Panc1 (cell line): Measurements from ENCODE around the gene BAIAP2L2. TPM values are rescaled to one million over a fixed set of nuclear protein-coding genes. Genes with fewer than 3 reads are reported as not detected.
A peak's percentile ranks its signal among the peaks of the same experiment; 100 is the strongest.

Experiments used
- ATAC-seq: fragments of 200-7000 bp; cut with Tn5 transposase; 2 replicates; pipeline ENCODE4 v1.9.1; 2020; ENCODE audit warnings: mild to moderate bottlenecking, moderate library complexity
- BruUV-seq: library from RNA; stranded (reverse); fragments of 400-500 nt; replicated peaks from 2 replicates; lab custom pipeline; 2021; lab: Mats Ljungman, UMichigan
- CTCF ChIA-PET: fragments of 300-600 bp; sonication (Branson Sonifier 250); formaldehyde crosslinking; loops from one replicate; lab custom pipeline; 2022; ENCODE audit warnings: antibody characterized with exemption; lab: Charles Lee
- POLR2A ChIA-PET: fragments of 300-600 bp; sonication (Branson Sonifier 250); formaldehyde crosslinking; loops from one replicate; lab custom pipeline; 2022; ENCODE audit warnings: antibody characterized with exemption; lab: Charles Lee
- DNase-seq: peaks from one replicate; pipeline ENCODE4 v3.0.0-alpha.2; 2010; ENCODE audit warnings: low read depth, low spot score
- H3K27ac ChIP-seq: 2 replicates; pipeline ENCODE4 v1.5.1; 2011; ENCODE audit warnings: mild to moderate bottlenecking, low read length, inconsistent platforms
- H3K27me3 ChIP-seq: fragments of 200-500 bp; sonication (Bioruptor generic); 2 replicates; pipeline ENCODE4 v1.6.0; 2014; ENCODE audit warnings: low read length, inconsistent platforms; ENCODE audit not compliant: control insufficient read depth, insufficient read depth
- H3K36me3 ChIP-seq: fragments of 200-500 bp; sonication (Bioruptor generic); 2 replicates; pipeline ENCODE4 v1.5.1; 2014; ENCODE audit warnings: inconsistent platforms, mild to moderate bottlenecking, low read length, moderate library complexity; ENCODE audit not compliant: control insufficient read depth, insufficient read depth
- H3K4me1 ChIP-seq: 2 replicates; pipeline ENCODE4 v1.5.1; 2011; ENCODE audit warnings: inconsistent platforms, mild to moderate bottlenecking, low read length, moderate library complexity; ENCODE audit not compliant: control insufficient read depth, insufficient read depth
- H3K4me3 ChIP-seq, 2 experiments: 2 replicates each; pipeline ENCODE4 v1.5.1; 2011 to 2012; ENCODE audit warnings: low read depth in 2 of 2, low read length in 2 of 2, mild to moderate bottlenecking in 2 of 2, inconsistent platforms in 1 of 2, moderate library complexity in 1 of 2
- H3K9me3 ChIP-seq: fragments of 200-500 bp; sonication (Bioruptor generic); 2 replicates; pipeline ENCODE4 v1.5.1; 2014; ENCODE audit warnings: low read depth, mild to moderate bottlenecking, inconsistent platforms, low read length, moderate library complexity; ENCODE audit not compliant: control insufficient read depth, insufficient read depth
- CTCF ChIP-seq: fragments of 450-650 bp; IDR thresholded peaks from 2 replicates; pipeline ENCODE4 v1.5.1; 2017; ENCODE audit warnings: mild to moderate bottlenecking
- POLR2AphosphoS5 ChIP-seq: IDR thresholded peaks from 2 replicates; pipeline ENCODE4 v1.6.1; 2012; ENCODE audit warnings: mild to moderate bottlenecking, low read depth, low read length, moderate library complexity
- SIN3A ChIP-seq: IDR thresholded peaks from 2 replicates; pipeline ENCODE4 v1.6.1; 2012; ENCODE audit warnings: low read depth, mild to moderate bottlenecking, low read length, moderate library complexity, borderline replicate concordance; ENCODE audit not compliant: insufficient read depth
- TCF7L2 ChIP-seq: IDR thresholded peaks from 2 replicates; pipeline ENCODE4 v1.6.1; 2011; ENCODE audit warnings: mild to moderate bottlenecking, low read depth, low read length, inconsistent platforms
- in situ Hi-C: cut with HindIII; loops from 2 replicates; pipeline ENCODE4 v1.10.0; 2016; ENCODE audit warnings: low sequenced_read_pairs, low pct_unique_long_range_greater_than_20kb
- intact Hi-C: fragments of 100-400 bp; cut with micrococcal nuclease; formaldehyde crosslinking; loops from one replicate; pipeline ENCODE4 v1.10.0; 2022; ENCODE audit not compliant: unreplicated experiment
- total RNA-seq: library from RNA; stranded (reverse); gene quantifications from one replicate; pipeline ENCODE4 v1.2.1, GENCODE V29; 2021; ENCODE audit not compliant: unreplicated experiment
- TF ChIP-seq, protein P1 (sequence below), 2 experiments: IDR thresholded peaks; 2 replicates each; pipeline ENCODE4 v1.6.1; 2011 to 2012; ENCODE audit warnings: low read depth in 2 of 2, control low read depth in 1 of 2, low read length in 1 of 2, mild to moderate bottlenecking in 1 of 2, moderate library complexity in 1 of 2; ENCODE audit not compliant: insufficient read depth in 1 of 2

The BAIAP2L2 gene
- total RNA-seq, 1 experiment from 2014 or later = 0.18 TPM

DNA sequence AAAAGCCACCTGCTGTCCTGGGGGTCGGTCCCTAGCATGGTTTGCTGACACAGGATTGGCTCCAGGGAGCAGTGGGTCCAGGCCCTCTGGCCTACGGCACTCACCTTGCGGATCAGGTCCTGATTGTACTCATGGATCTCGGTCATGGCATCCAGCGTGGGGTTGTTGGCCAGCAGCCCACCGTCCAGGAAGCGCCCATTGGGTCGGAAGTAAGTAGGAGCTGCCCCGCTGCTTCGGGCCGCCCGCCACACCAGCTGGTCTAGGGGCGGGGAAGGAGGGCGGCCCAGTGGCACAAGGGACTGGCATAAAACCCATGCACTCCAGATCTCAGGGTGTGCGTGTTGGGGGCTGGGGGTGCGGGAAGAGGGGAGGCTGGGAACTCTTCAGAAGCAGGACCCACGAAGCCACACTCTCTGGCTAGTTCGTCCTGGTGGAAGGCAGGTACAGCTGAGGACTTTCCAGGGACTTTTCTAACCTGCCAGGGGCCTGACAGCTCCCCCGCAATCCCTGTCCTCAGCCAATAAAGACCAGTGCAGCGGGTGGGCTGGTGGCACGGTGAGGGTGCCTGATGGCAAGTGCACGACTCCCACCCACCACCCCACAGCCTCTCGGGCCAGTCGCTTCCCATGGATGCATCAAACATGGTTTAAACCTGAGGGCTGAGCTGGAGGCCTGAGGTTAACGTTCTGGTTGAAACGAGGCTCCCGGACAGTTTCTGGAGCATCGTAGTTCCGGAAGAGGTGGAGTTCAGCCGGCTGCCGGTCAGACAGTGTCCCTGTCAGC is 5.1 kb upstream of the BAIAP2L2 start:
- Histone ChIP-seq H3K27me3 (no peaks in the 10 kb centered on the region), H3K9me3 (no peaks in the 10 kb centered on the region), H3K27ac (no peak overlapping the region), H3K4me3 (no peak overlapping the region), H3K4me1 (no peaks in the 10 kb centered on the region), H3K36me3 (no peaks in the 10 kb centered on the region)
- TF ChIP-seq SIN3A = no peak
- TF ChIP-seq TCF7L2 = no peak
- TF ChIP-seq POLR2AphosphoS5 = no peak
- no peak for TF ChIP-seq CTCF
- TF ChIP-seq, protein P1, sequence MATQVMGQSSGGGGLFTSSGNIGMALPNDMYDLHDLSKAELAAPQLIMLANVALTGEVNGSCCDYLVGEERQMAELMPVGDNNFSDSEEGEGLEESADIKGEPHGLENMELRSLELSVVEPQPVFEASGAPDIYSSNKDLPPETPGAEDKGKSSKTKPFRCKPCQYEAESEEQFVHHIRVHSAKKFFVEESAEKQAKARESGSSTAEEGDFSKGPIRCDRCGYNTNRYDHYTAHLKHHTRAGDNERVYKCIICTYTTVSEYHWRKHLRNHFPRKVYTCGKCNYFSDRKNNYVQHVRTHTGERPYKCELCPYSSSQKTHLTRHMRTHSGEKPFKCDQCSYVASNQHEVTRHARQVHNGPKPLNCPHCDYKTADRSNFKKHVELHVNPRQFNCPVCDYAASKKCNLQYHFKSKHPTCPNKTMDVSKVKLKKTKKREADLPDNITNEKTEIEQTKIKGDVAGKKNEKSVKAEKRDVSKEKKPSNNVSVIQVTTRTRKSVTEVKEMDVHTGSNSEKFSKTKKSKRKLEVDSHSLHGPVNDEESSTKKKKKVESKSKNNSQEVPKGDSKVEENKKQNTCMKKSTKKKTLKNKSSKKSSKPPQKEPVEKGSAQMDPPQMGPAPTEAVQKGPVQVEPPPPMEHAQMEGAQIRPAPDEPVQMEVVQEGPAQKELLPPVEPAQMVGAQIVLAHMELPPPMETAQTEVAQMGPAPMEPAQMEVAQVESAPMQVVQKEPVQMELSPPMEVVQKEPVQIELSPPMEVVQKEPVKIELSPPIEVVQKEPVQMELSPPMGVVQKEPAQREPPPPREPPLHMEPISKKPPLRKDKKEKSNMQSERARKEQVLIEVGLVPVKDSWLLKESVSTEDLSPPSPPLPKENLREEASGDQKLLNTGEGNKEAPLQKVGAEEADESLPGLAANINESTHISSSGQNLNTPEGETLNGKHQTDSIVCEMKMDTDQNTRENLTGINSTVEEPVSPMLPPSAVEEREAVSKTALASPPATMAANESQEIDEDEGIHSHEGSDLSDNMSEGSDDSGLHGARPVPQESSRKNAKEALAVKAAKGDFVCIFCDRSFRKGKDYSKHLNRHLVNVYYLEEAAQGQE (IDR thresholded peaks at IDR 0.05; ENCODE audit: insufficient read depth in 1 of 2, low read depth in 2 of 2, low read length in 1 of 2) = no peak
- no peak for ATAC-seq
- POLR2A ChIA-PET = no interaction called here
- CTCF ChIA-PET = no interaction called here
- no TSS peak for BruUV-seq
- intact Hi-C loops (no loop called here), in situ Hi-C loops (no loop called here)
- DNase-seq = no peak

DNA sequence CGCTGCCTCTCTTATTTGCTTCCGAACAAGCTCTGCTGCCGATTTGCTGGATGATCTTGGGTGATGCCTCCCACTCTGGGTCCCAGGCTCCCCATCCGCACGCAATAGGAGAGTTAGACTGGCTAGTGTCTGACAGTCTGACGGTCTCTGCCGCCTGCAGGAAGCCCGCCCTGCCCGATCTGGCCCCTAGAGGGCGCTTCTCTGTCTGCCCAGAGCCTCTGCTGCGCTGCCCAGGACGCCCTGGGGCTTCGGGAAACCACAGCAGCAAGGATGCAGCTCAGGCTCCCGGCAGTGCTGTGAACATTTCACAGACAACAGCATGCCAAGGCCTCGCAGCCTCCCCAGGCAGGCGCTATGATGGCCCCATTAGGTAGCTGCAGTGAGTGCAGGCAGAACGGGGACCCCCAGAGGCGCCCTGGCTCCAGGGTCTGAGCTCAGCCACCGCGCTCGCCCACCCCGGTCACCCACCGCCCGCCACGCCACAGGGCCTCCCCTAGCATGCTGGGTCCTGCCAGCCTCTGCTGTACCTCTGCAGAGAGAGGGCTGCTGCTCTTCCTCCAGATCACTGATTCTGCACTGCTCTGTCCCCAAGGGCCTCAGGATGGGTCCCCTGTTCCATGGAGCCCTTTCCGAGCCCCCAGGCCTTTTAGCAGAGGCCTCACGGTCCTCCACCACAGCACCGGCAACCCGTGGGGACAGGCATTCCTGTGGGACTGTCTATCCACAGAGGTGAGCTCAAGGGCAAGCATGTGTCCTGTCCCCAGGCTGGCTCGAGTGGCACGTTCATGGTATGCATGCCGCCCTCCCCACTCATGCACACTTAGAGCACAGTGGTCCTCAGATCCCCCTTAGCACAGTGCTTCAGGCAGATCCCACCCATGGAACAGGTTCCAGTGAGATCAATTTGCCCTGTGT is 4.3 kb upstream of the BAIAP2L2 start:
- Histone ChIP-seq H3K36me3 (no peaks in the 10 kb centered on the region), H3K27ac (no peak overlapping the region), H3K27me3 (no peaks in the 10 kb centered on the region), H3K9me3 (no peaks in the 10 kb centered on the region), H3K4me3 (no peak overlapping the region), H3K4me1 (no peaks in the 10 kb centered on the region)
- ATAC-seq = peak; percentile 97
- no TSS peak for BruUV-seq
- DNase-seq = no peak
- no peak for TF ChIP-seq TCF7L2
- TF ChIP-seq, protein P1 (IDR thresholded peaks at IDR 0.05; ENCODE audit: insufficient read depth in 1 of 2, low read depth in 2 of 2, low read length in 1 of 2) = no peak
- no peak for TF ChIP-seq POLR2AphosphoS5
- peak; percentile 93 for TF ChIP-seq CTCF
- in situ Hi-C loops (no loop called here), intact Hi-C loops (no loop called here)
- ChIA-PET POLR2A (no interaction called here), CTCF (interaction anchor here (0.5 to 1.1 kb wide), 5 partner anchors 11 to 284 kb away, joined by 3 to 8 read pairs (median 3); no protein-coding TSS in a partner anchor)
